ENCODE results near the gene SOAT2.

Gene SOAT2

GRCh38 chr12:53131844-53132243 lies 28.6 kb downstream of the SOAT2 start:
- Histone ChIP-seq H2AFZ (ENCODE audit: low read length) (no peak overlapping the region), H3K27ac (ENCODE audit: low read length) (no peak overlapping the region), H3K4me2 (ENCODE audit: low read depth, low read length) (no peak overlapping the region), H3F3A (ENCODE audit: insufficient read depth, low read length) (no peaks in the 10 kb centered on the region), H3K79me2 (ENCODE audit: low read length) (no peaks in the 10 kb centered on the region), H4K20me1 (ENCODE audit: insufficient read depth, low read length) (no peaks in the 10 kb centered on the region), H3K9me3 (replicated peaks; ENCODE audit: insufficient read depth, low read length) (no peaks in the 10 kb centered on the region), H3K4me1 (ENCODE audit: low read length) (no peaks in the 10 kb centered on the region), H3K36me3 (replicated peaks; ENCODE audit: insufficient read depth, low read length) (no peaks in the 10 kb centered on the region), H3K27me3 (replicated peaks; ENCODE audit: insufficient read depth, low read length) (no peaks in the 10 kb centered on the region), H3K9ac (ENCODE audit: low read length) (no peak overlapping the region), H3K9me2 (replicated peaks; ENCODE audit: insufficient read depth, low read length) (no peaks in the 10 kb centered on the region), H3K4me3 (ENCODE audit: low read length) (no peak overlapping the region)
- TF ChIP-seq EZH2 (optimal IDR thresholded peaks at IDR 0.05; ENCODE audit: low read depth, low read length), result no peak
- TF ChIP-seq CTCF (IDR thresholded peaks at IDR 0.05; ENCODE audit: low read length), result no peak
- no peak for TF ChIP-seq EZH2phosphoT487 (IDR thresholded peaks at IDR 0.05; ENCODE audit: low read length)
- DNase-seq, result no peak

DNA sequence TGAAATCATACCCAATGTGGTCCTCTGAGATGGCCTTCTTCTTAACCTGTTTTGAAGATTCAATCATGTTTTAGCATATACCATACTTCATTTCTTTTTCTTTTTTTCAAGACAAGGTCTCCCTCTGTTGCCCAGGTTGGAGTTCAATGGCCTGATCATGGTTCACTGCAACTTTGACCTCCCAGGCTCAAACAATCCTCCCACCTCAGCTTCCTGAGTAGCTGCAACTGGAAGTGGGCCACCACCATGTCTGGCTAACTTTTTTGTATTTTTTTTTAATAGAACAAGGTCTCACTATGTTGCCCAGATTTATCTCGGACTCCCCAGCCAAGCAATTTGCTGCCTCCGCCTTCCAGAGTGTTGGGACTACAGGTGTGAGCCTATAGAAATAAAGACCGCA lies 30.4 kb downstream of the SOAT2 start:
- H3K9me3 ChIP-seq (replicated peaks; ENCODE audit: insufficient read depth, low read length), result no peaks in the 10 kb centered on the region
- no peaks in the 10 kb centered on the region for H3K27me3 ChIP-seq (replicated peaks; ENCODE audit: insufficient read depth, low read length)
- H3F3A ChIP-seq (ENCODE audit: insufficient read depth, low read length), result no peaks in the 10 kb centered on the region
- no peak overlapping the region for H3K4me2 ChIP-seq (ENCODE audit: low read depth, low read length)
- no peak for TF ChIP-seq EZH2 (optimal IDR thresholded peaks at IDR 0.05; ENCODE audit: low read depth, low read length)
- TF ChIP-seq EZH2phosphoT487 (IDR thresholded peaks at IDR 0.05; ENCODE audit: low read length), result no peak
- no peak for TF ChIP-seq CTCF (IDR thresholded peaks at IDR 0.05; ENCODE audit: low read length)
- H3K9ac ChIP-seq (ENCODE audit: low read length), result no peak overlapping the region
- no peaks in the 10 kb centered on the region for H3K4me1 ChIP-seq (ENCODE audit: low read length)
- no peaks in the 10 kb centered on the region for H3K79me2 ChIP-seq (ENCODE audit: low read length)
- H4K20me1 ChIP-seq (ENCODE audit: insufficient read depth, low read length), result no peaks in the 10 kb centered on the region
- no peaks in the 10 kb centered on the region for H3K9me2 ChIP-seq (replicated peaks; ENCODE audit: insufficient read depth, low read length)
- H3K36me3 ChIP-seq (replicated peaks; ENCODE audit: insufficient read depth, low read length), result no peaks in the 10 kb centered on the region
- DNase-seq, result no peak
- H3K4me3 ChIP-seq (ENCODE audit: low read length), result no peak overlapping the region
- no peak overlapping the region for H3K27ac ChIP-seq (ENCODE audit: low read length)
- no peak overlapping the region for H2AFZ ChIP-seq (ENCODE audit: low read length)

GRCh38 chr12:53143355-53143754 lies 40.1 kb downstream of the SOAT2 start:
- H3K36me3 ChIP-seq (replicated peaks; ENCODE audit: insufficient read depth, low read length), result no peaks in the 10 kb centered on the region
- TF ChIP-seq CTCF (IDR thresholded peaks at IDR 0.05; ENCODE audit: low read length) (no peak), EZH2phosphoT487 (IDR thresholded peaks at IDR 0.05; ENCODE audit: low read length) (no peak), EZH2 (optimal IDR thresholded peaks at IDR 0.05; ENCODE audit: low read depth, low read length) (no peak)

More at GRCh38 chr12:53143355-53143754, 40.1 kb downstream of the SOAT2 start:
- Histone ChIP-seq H3K9me3 (replicated peaks; ENCODE audit: insufficient read depth, low read length) (no peaks in the 10 kb centered on the region), H3K4me3 (ENCODE audit: low read length) (no peak overlapping the region), H3K4me2 (ENCODE audit: low read depth, low read length) (no peak overlapping the region), H3K27me3 (replicated peaks; ENCODE audit: insufficient read depth, low read length) (no peaks in the 10 kb centered on the region), H3K9ac (ENCODE audit: low read length) (no peak overlapping the region), H3K79me2 (ENCODE audit: low read length) (no peaks in the 10 kb centered on the region), H4K20me1 (ENCODE audit: insufficient read depth, low read length) (no peaks in the 10 kb centered on the region), H3K4me1 (ENCODE audit: low read length) (no peaks in the 10 kb centered on the region), H3K9me2 (replicated peaks; ENCODE audit: insufficient read depth, low read length) (no peaks in the 10 kb centered on the region), H3F3A (ENCODE audit: insufficient read depth, low read length) (peaks cover 5% of the 10 kb centered on the region; the same call in 1 of the 2 replicates), H2AFZ (ENCODE audit: low read length) (no peak overlapping the region), H3K27ac (ENCODE audit: low read length) (no peak overlapping the region)
- no peak for DNase-seq
